ENCODE measurements around the gene RALGAPA1. TPM values are rescaled to one million over a fixed set of nuclear protein-coding genes. Genes with fewer than 3 reads are reported as not detected.
"Not testable (repeated sequence)": the region's sequence is repeated elsewhere in the genome, so short reads cannot be mapped to it uniquely, and the experiment has no call there.

The RALGAPA1 gene
- total RNA-seq, 1 donor from 2014 or later: 61.0 TPM

DNA sequence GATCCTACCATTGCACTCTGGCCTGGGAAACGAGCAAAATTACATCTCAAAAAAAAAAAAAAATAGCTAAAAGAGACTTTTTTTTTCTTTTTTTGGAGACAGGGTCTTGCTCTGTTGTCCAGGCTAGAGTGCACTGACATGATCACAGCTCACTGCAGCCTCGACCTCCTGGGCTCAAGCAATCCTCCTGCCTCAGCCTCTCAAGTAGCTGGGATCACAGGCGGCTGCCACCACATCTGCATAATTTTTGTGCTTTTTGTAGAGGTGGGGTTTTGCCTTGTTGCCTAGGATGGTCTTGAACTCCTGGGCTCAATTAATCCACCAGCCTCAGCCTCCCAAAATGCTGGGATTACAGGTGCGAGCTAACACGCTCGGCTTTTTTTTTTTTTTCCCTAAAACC, 11.3 kb downstream of the RALGAPA1 start:
- no peak overlapping the region for H3K27ac Mint-ChIP-seq (ENCODE audit: unreplicated experiment)
- no peaks in the 10 kb centered on the region for H3K36me3 Mint-ChIP-seq (ENCODE audit: unreplicated experiment)
- H3K27me3 Mint-ChIP-seq (ENCODE audit: unreplicated experiment): peaks cover 2% of the 10 kb centered on the region
- TF ChIP-seq CTCF (IDR thresholded peaks at IDR 0.05; ENCODE audit: partially characterized antibody, unreplicated experiment): no peak
- no peaks in the 10 kb centered on the region for H3K4me1 Mint-ChIP-seq (ENCODE audit: low read depth, unreplicated experiment)
- no peak for DNase-seq
- peaks cover 2% of the 10 kb centered on the region for H3K9me3 Mint-ChIP-seq (ENCODE audit: unreplicated experiment)
- H3K4me3 Mint-ChIP-seq (ENCODE audit: unreplicated experiment): no peak overlapping the region

GRCh38 chr14:35789651-35790050, 19.4 kb downstream of the RALGAPA1 start:
- Mint-ChIP-seq H3K27ac (ENCODE audit: unreplicated experiment) (no peak overlapping the region), H3K27me3 (ENCODE audit: unreplicated experiment) (peaks cover 2% of the 10 kb centered on the region), H3K4me1 (ENCODE audit: low read depth, unreplicated experiment) (no peaks in the 10 kb centered on the region), H3K36me3 (ENCODE audit: unreplicated experiment) (no peaks in the 10 kb centered on the region), H3K4me3 (ENCODE audit: unreplicated experiment) (no peak overlapping the region), H3K9me3 (ENCODE audit: unreplicated experiment) (no peaks in the 10 kb centered on the region)
- no peak for TF ChIP-seq CTCF (IDR thresholded peaks at IDR 0.05; ENCODE audit: partially characterized antibody, unreplicated experiment)
- DNase-seq: no peak

GRCh38 chr14:35786856-35787255, 22.2 kb downstream of the RALGAPA1 start:
- H3K27ac Mint-ChIP-seq (ENCODE audit: unreplicated experiment): no peak overlapping the region

DNA sequence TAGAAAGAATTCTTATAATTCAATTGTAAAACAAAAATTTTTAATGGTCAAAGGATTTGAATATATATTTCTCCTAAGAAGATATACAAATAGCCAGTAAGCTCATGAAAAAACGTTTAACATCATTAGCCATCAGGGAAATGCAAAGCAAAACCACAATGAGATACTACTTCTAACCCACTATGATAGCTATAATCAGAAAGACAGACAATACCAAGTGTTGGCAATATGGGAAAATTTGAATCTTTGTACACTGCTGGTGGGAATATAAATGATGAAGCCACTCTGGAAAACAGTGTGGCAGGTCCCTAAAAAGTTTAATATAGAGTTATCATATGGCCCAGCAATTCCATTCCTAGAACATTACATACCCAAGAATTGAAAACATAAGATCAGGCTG, 25.4 kb downstream of the RALGAPA1 start:
- peaks cover 2% of the 10 kb centered on the region for H3K27me3 Mint-ChIP-seq (ENCODE audit: unreplicated experiment)

More at GRCh38 chr14:35786856-35787255, 22.2 kb downstream of the RALGAPA1 start:
- DNase-seq: no peak
- no peaks in the 10 kb centered on the region for H3K9me3 Mint-ChIP-seq (ENCODE audit: unreplicated experiment)
- no peaks in the 10 kb centered on the region for H3K4me1 Mint-ChIP-seq (ENCODE audit: low read depth, unreplicated experiment)
- H3K27me3 Mint-ChIP-seq (ENCODE audit: unreplicated experiment): peaks cover 2% of the 10 kb centered on the region
- no peaks in the 10 kb centered on the region for H3K36me3 Mint-ChIP-seq (ENCODE audit: unreplicated experiment)
- H3K4me3 Mint-ChIP-seq (ENCODE audit: unreplicated experiment): no peak overlapping the region
- no peak for TF ChIP-seq CTCF (IDR thresholded peaks at IDR 0.05; ENCODE audit: partially characterized antibody, unreplicated experiment)

GRCh38 chr14:35779368-35779767, 29.7 kb downstream of the RALGAPA1 start:
- TF ChIP-seq CTCF (IDR thresholded peaks at IDR 0.05; ENCODE audit: partially characterized antibody, unreplicated experiment): no peak
- no peak for DNase-seq
- no peak overlapping the region for H3K4me3 Mint-ChIP-seq (ENCODE audit: unreplicated experiment)
- H3K9me3 Mint-ChIP-seq (ENCODE audit: unreplicated experiment): no peaks in the 10 kb centered on the region
- no peak overlapping the region for H3K27ac Mint-ChIP-seq (ENCODE audit: unreplicated experiment)
- H3K36me3 Mint-ChIP-seq (ENCODE audit: unreplicated experiment): peaks cover 5% of the 10 kb centered on the region
- H3K27me3 Mint-ChIP-seq (ENCODE audit: unreplicated experiment): no peaks in the 10 kb centered on the region
- H3K4me1 Mint-ChIP-seq (ENCODE audit: low read depth, unreplicated experiment): no peaks in the 10 kb centered on the region

More for the DNA sequence above, 25.4 kb downstream of the RALGAPA1 start:
- no peak overlapping the region for H3K27ac Mint-ChIP-seq (ENCODE audit: unreplicated experiment)
- TF ChIP-seq CTCF (IDR thresholded peaks at IDR 0.05; ENCODE audit: partially characterized antibody, unreplicated experiment): no peak
- no peaks in the 10 kb centered on the region for H3K4me1 Mint-ChIP-seq (ENCODE audit: low read depth, unreplicated experiment)
- H3K9me3 Mint-ChIP-seq (ENCODE audit: unreplicated experiment): no peaks in the 10 kb centered on the region
- H3K4me3 Mint-ChIP-seq (ENCODE audit: unreplicated experiment): no peak overlapping the region
- no peak for DNase-seq
- H3K36me3 Mint-ChIP-seq (ENCODE audit: unreplicated experiment): peaks cover 5% of the 10 kb centered on the region

DNA sequence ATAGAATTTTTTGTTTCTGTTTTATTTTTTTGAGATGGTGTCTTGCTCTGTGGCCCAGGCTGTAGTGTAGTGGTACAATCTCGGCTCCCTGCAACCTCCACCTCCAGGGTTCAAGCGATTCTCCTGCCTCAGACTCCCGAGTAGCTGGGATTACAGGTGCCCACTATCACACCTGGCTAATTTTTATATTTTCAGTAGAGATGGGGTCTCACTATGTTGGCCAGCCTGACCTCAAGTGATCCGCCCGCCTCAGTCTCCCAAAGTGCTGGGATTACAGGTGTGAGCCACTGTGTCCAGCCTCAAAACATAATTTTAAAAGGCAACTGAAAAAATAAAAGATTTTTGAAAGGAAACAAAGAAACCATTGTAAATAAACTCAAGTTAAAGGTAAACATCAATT, 31.5 kb downstream of the RALGAPA1 start:
- H3K36me3 Mint-ChIP-seq (ENCODE audit: unreplicated experiment); DNase-seq; H3K27me3 Mint-ChIP-seq (ENCODE audit: unreplicated experiment); H3K4me1 Mint-ChIP-seq (ENCODE audit: low read depth, unreplicated experiment); H3K9me3 Mint-ChIP-seq (ENCODE audit: unreplicated experiment); H3K4me3 Mint-ChIP-seq (ENCODE audit: unreplicated experiment); H3K27ac Mint-ChIP-seq (ENCODE audit: unreplicated experiment): not testable (repeated sequence)
